HG03342 (cell line): ENCODE measurements around the gene RPS6KA2.
A peak's percentile ranks its signal among the peaks of the same experiment; 100 is the strongest.
"Not testable (repeated sequence)": the region's sequence is repeated elsewhere in the genome, so short reads cannot be mapped to it uniquely, and the experiment has no call there.

Experiments
- ATAC-seq: cut with Tn5 transposase; IDR thresholded peaks from one replicate; pipeline ENCODE4 v1.9.1; 2021; ENCODE audit warnings: mild to moderate bottlenecking, moderate library complexity; ENCODE audit not compliant: unreplicated experiment

RPS6KA2 gene

GRCh38 chr6:166386111-166386510 is 240.9 kb downstream of the RPS6KA2 start:
- no peak for ATAC-seq

DNA sequence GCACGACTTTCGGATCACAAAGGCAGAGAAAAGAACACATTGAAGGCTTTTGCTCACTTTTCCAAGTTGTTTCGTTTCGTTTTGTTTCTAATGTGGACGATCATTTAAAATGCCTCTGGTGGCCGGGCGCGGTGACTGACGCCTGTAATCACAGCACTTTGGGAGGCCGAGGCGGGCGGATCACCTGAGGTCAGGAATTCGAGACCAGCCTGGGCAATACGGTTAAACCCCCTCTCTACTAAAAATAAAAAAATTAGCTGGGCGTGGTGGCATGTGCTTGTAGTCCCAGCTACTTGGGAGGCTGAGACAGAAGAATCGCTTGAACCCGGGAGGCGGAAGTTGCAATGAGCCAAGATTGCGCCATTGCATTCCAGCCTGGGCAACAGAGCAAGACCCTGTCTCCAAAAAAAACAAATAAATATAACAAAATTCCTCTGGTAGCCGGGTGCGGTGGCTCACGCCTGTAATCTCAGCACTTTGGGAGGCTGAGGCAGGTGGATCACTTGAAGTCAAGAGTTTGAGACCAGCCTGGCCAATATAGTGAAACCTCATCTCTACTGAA is 243.2 kb downstream of the RPS6KA2 start:
- peak; percentile 10 for ATAC-seq

DNA sequence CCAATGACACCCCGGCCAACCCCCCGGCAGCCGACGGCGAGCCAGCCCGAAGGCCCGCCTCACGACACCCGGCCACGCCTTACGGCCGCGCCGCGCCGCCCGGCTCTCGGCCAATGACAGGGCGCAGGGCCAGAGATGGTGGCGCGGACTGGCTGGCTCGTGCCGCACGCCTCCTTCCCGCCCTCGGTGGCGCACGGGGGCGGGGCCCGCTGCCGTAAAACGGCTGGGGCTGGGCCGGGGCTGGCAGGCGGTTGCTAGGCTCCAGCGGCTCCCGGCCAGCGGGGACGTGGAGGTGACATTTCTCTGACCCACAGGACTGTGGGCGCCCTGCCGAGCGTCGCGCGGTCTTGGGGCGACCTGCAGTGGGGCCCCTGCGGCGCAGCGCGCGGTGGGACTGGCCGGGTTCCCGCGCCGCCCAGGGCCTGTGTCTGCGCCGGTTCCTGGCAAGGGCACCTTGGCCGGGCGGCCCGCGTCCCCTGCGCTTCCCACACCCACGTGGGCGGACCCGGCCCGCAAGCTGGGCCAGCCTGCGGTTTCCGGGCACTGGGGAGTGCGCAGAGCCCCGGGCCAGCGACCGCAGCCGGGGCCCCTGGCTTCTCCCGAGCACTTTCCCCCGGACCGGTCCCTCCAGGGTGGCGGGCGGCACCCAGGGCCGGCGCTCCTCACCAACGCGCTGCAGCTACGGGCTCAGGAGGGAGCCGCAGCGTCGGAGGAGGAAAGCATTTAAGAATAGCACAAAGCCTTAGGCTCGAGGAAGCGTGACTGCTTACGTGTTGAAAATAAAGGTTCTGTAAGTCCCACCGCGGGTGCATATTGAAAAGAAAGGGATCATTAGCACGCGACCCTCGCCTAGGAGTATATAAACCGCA is 243.9 kb downstream of the RPS6KA2 start, which contains the start of gene MPC1:
MPC1 (minus strand) TSS at position 8 of the 869 bp plus-strand sequence. CDS start 64 bp downstream, outside the sequence.
- ATAC-seq = peak; percentile 85

- no peak for ATAC-seq
These were observed 244.5 kb downstream of the RPS6KA2 start for GRCh38 chr6:166382500-166382932.

DNA sequence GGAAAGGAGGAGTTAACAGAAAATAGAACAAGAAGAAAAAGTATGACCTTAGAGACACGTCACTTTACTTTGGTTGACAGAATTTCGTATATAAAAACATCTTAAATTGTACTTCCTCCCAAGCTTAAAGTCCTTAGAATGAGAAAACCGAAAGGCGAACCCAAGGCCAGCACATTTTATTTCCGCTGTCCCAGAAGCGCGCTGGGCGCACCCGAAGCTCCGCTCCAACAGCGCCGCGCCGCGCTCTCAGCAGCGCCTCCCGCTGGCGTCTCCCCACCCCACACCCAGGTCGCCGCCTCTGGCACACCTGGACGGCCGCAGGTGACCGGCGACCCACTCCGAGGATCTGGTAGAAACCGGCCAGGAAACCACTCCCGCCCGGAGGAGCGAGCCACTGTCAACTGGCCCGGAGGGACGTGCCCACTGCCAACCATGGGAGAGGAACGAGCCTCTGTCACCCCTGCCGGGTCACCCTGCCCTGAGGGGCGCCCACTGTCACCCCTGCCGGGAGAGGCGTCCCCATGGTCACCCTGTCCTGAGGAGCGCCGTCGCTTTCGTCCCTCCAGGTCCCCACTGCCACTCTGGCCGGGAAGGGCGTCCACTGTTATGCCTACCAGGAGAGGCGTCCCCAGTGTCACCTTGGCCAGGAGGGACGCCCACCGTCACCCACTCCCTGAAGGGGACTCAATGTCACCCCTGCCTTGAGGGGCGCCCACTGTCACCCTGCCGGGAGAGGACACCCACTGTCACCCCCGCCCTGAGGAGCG is 245.1 kb downstream of the RPS6KA2 start:
- ATAC-seq = peak; percentile 51

GRCh38 chr6:166381381-166381732 is 245.7 kb downstream of the RPS6KA2 start:
- ATAC-seq = no peak

GRCh38 chr6:166379800-166380199 is 247.3 kb downstream of the RPS6KA2 start:
- no peak for ATAC-seq

GRCh38 chr6:166379103-166379586 is 247.9 kb downstream of the RPS6KA2 start:
- ATAC-seq = no peak

GRCh38 chr6:166377721-166378120 is 249.3 kb downstream of the RPS6KA2 start:
- ATAC-seq = no peak

GRCh38 chr6:166375013-166375412 is 252.0 kb downstream of the RPS6KA2 start:
- no peak for ATAC-seq

DNA sequence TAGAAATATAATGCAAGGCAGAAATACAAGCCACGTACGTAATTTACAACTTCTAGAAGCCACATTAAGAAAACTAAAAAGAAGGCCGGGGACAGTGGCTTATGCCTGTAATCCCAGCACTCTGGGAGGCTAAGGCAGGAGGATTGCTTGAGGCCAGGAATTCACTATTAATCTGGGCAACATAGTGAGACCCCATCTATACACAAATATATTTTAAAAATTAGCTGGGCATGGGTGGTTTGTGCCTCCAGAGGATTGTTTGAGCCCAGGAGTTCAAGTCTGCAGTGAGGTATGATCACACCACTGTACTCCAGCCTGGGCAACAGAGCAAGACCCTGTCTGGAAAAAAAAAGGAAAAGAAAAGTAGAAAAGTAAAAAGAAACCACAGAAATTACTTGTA is 256.6 kb downstream of the RPS6KA2 start:
- ATAC-seq = no peak

DNA sequence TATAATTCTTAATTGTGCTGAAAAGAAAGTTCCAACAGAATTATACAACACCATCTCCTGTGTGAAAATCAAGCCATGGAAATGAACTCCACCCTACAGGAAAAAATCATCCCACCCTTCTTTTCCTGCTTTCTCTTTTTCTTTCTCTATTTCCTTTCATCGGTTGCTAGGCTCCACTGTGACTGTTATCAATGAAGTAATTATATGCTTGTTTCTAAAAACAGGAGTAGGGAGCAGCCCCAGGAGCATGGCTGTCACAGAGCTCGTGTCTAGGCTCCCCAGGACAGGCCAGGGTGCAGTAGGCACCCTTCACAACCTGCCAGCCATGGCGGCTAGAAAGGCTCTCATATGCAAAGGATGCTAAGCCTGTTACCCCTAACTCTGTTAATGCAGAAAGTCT is 257.3 kb downstream of the RPS6KA2 start:
- ATAC-seq = no peak

- ATAC-seq = no peak
These were observed 260.1 kb downstream of the RPS6KA2 start for GRCh38 chr6:166366921-166367320.

DNA sequence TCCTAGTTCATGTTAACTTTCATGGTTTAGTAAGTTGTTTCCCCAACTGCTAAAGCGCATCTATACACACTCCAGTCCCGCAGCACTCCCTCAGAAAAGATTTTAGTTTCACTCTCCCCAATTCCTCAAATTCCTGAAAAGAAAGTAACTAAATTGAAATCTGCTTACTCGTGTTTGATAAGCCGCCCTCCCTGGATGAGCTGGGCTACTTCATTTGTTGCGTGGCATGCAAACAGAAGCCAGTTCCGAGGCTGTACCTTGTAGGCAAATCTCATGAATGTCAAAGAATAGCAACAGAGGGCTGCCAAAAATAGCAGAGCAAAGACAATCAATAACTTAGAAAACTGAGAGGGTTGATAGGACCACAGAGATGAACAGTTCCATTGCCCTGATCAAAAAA is 261.2 kb downstream of the RPS6KA2 start:
- ATAC-seq = no peak

GRCh38 chr6:166365221-166365620 is 261.8 kb downstream of the RPS6KA2 start:
- no peak for ATAC-seq

DNA sequence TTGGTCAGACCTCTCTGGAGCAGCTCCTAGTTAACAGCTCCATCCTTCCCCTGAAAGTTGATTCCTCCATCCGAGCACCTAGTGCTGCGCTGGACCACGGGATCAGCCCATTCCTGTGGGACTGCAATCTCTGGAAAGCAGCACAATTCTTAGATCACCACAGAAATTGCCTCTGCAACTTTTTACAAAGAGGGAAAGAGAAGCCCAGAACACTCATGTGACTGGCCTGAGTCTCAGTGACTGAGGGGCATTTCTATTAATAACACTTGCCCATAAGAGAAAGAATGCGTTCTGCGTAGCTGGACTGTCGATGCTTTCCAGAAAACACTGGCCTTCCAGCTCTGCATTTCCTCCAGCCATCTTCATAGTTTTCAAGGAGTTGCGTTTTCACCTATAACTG is 262.6 kb downstream of the RPS6KA2 start:
- ATAC-seq = no peak

DNA sequence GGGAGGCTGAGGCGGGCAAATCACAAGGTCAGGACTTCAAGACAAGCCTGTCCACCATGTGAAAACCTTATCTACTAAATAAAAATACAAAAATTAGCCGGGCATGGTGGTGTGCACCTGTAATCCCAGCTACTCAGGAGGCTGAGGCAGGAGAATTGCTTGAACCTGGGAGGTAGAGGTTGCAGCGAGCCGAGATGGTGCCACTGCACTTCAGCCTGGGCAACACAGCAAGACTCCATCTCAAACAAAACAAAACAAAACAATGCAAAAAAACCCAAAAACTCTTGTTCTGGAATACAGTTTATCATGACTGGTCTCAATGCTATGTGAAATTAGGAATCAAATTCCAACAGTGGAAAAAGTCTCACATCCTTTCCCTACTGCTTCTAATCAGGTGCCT is 264.6 kb downstream of the RPS6KA2 start:
- ATAC-seq = not testable (repeated sequence)

DNA sequence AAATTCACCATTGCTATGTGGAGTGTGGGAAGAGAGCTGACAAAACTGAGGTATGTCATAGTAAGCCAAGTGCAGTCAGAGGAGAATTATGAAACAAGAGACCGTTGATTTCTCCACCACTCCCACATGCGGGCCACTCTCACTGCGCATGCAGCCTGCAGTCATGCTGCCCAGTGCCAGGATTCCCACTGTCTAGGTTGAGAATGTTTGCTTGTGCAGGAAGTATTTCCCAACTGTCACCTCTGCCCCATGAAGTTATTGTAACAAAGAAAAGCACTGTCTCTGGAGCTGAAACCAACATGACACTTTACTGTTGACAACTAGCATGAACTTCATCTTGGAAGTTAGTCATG is 266.0 kb downstream of the RPS6KA2 start:
- no peak for ATAC-seq

- ATAC-seq = no peak
These were observed 266.6 kb downstream of the RPS6KA2 start for GRCh38 chr6:166360243-166361076.
